ENCODE results near the gene DNAAF8. TPM values are rescaled to one million over a fixed set of nuclear protein-coding genes. Genes with fewer than 3 reads are reported as not detected.

DNAAF8 gene
- polyA plus RNA-seq, 1 of the 3 experiments (the other 2 are of a cell fraction): 3.1 TPM

DNA sequence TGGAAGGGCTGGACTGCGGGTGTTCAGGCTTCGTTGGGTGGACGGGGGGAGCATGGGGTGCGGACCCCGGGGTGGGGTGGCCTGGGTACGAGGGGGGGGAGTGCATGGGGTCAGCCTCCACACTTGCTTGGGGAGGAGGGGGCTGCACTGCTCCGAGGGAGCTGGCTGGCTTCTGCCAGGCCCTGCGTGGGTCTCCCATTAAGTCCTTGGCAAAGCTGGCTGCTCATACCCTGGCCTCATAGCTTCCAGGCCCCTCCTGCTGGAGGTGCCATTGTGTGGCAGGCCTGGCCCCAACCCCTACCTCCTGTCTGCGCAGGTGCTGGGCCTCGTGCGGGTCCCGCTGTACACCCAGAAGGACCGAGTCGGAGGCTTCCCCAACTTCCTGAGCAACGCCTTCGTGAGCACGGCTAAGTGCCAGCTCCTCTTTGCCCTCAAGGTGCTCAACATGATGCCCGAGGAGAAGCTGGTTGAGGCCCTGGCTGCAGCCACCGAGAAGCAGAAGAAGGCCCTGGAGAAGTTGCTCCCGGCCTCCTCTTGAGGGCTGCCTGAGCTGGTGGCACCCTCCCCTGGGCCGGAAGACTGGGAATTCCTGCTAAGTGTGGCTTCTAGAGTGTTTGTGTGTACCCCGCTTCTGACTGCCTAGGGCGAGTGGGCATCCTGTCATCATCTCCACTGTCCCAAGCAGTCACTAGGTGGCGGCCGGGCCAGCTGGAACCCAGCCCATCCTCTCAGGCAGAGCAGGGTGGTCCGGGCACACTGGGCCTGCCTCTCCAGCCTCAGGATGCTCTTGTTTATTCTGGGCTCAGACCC, 39.5 kb upstream of the DNAAF8 start:
- H3K27me3 ChIP-seq (ENCODE audit: insufficient read depth): no peaks in the 10 kb centered on the region
- ChIA-PET CTCF (interaction anchor here (0.9 to 2.9 kb wide), 8 partner anchors 18 to 262 kb away, joined by 3 to 16 read pairs (median 4); no protein-coding TSS in a partner anchor), POLR2A (interaction anchor here (1.4 to 2.3 kb wide), 2 partner anchors 10 to 40 kb away, joined by 4 to 8 read pairs; partner anchors contain the start of genes ANKS3 and DNAAF8)
- no peaks in the 10 kb centered on the region for H3K9me3 ChIP-seq
- peaks cover 11 to 50% of the 10 kb centered on the region in 2 experiments for H3K36me3 ChIP-seq (replicated peaks in 1 of 2; ENCODE audit: control insufficient read depth in 1 of 2, insufficient read depth in 2 of 2, low read length in 1 of 2)
- no peaks in the 10 kb centered on the region for H4K20me1 ChIP-seq (ENCODE audit: insufficient read depth)
- no peak overlapping the region for H2AFZ ChIP-seq (ENCODE audit: low read depth)
- peaks cover 11% of the 10 kb centered on the region; the same call in 1 of the 2 replicates for H3K79me2 ChIP-seq (ENCODE audit: insufficient read depth)
- H3K9me2 ChIP-seq: no peaks in the 10 kb centered on the region
- peak overlapping the region; percentile 82; the same call in 1 of the 2 replicates for H3K9ac ChIP-seq
- TF ChIP-seq, protein P1, sequence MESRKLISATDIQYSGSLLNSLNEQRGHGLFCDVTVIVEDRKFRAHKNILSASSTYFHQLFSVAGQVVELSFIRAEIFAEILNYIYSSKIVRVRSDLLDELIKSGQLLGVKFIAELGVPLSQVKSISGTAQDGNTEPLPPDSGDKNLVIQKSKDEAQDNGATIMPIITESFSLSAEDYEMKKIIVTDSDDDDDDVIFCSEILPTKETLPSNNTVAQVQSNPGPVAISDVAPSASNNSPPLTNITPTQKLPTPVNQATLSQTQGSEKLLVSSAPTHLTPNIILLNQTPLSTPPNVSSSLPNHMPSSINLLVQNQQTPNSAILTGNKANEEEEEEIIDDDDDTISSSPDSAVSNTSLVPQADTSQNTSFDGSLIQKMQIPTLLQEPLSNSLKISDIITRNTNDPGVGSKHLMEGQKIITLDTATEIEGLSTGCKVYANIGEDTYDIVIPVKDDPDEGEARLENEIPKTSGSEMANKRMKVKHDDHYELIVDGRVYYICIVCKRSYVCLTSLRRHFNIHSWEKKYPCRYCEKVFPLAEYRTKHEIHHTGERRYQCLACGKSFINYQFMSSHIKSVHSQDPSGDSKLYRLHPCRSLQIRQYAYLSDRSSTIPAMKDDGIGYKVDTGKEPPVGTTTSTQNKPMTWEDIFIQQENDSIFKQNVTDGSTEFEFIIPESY (IDR thresholded peaks at IDR 0.05; ENCODE audit: borderline replicate concordance, low read depth): no peak
- TF ChIP-seq IRF3 (IDR thresholded peaks at IDR 0.05; ENCODE audit: low read depth, low read length) (no peak), MAX (IDR thresholded peaks at IDR 0.05; ENCODE audit: low read depth) (no peak), POLR2AphosphoS5 (IDR thresholded peaks at IDR 0.05; ENCODE audit: low read depth, low read length) (no peak; the same call in 1 of the 2 replicates)
- DNase-seq: peak; percentile 58
- H3F3A ChIP-seq (replicated peaks; ENCODE audit: insufficient read depth): peaks cover 17% of the 10 kb centered on the region
- peak overlapping the region; percentile 91 to 97 for H3K4me3 ChIP-seq (ENCODE audit: low read depth in 2 of 2, low read length in 1 of 2)
- 63% methylated on average over 24 of the region's 26 CpGs for WGBS (ENCODE audit: low lambda C conversion rate)
- H3K27ac ChIP-seq (ENCODE audit: low read depth in 2 of 2, low read length in 1 of 2): peak overlapping the region in 1 of 2 experiments; percentile 88; a peak in 2 of 4 replicates
- H3K4me2 ChIP-seq: peak overlapping the region; percentile 94
- peaks cover 0 to 26% of the 10 kb centered on the region in 2 experiments; a peak in 1 of 4 replicates for H3K4me1 ChIP-seq (ENCODE audit: control insufficient read depth in 1 of 2, insufficient read depth in 2 of 2, low read depth in 1 of 2, low read length in 1 of 2)

GRCh38 chr16:4695473-4696171, 38.7 kb upstream of the DNAAF8 start:
- CTCF ChIA-PET: interaction anchor here (1.0 to 2.9 kb wide), 7 partner anchors 13 to 261 kb away, joined by 3 to 16 read pairs (median 3); no protein-coding TSS in a partner anchor
- peaks cover 11% of the 10 kb centered on the region; the same call in 1 of the 2 replicates for H3K79me2 ChIP-seq (ENCODE audit: insufficient read depth)
- TF ChIP-seq GATA2 (CRISPR knock-in tag; IDR thresholded peaks at IDR 0.05) (no peak), TEAD4 (IDR thresholded peaks at IDR 0.05; ENCODE audit: borderline replicate concordance, insufficient read depth) (no peak), REST (IDR thresholded peaks at IDR 0.05; ENCODE audit: low read depth, low read length) (no peak), RAD21 (IDR thresholded peaks at IDR 0.05; ENCODE audit: low read length) (no peak), IRF3 (IDR thresholded peaks at IDR 0.05; ENCODE audit: low read depth, low read length) (no peak), MXI1 (IDR thresholded peaks at IDR 0.05; ENCODE audit: low read depth, low read length) (no peak), NFIC (IDR thresholded peaks at IDR 0.05; ENCODE audit: borderline replicate concordance) (no peak), FOXM1 (IDR thresholded peaks at IDR 0.05; ENCODE audit: low read depth) (no peak), POLR2AphosphoS5 (IDR thresholded peaks at IDR 0.05; ENCODE audit: low read depth, low read length) (no peak), PBX3 (IDR thresholded peaks at IDR 0.05) (no peak)

More at GRCh38 chr16:4695473-4696171, 38.7 kb upstream of the DNAAF8 start:
- H3K27me3 ChIP-seq (ENCODE audit: insufficient read depth): no peaks in the 10 kb centered on the region
- H3K36me3 ChIP-seq (replicated peaks in 1 of 2; ENCODE audit: control insufficient read depth in 1 of 2, insufficient read depth in 2 of 2, low read length in 1 of 2): peaks cover 13 to 55% of the 10 kb centered on the region in 2 experiments
- no peak overlapping the region for H2AFZ ChIP-seq (ENCODE audit: low read depth)
- no peak overlapping the region for H3K4me3 ChIP-seq (ENCODE audit: low read depth in 2 of 2, low read length in 1 of 2)
- H3K9ac ChIP-seq: no peak overlapping the region
- peaks cover 17% of the 10 kb centered on the region for H3F3A ChIP-seq (replicated peaks; ENCODE audit: insufficient read depth)
- DNase-seq: no peak
- 88% methylated on average over 7 of the region's 12 CpGs for WGBS (ENCODE audit: low lambda C conversion rate)
- H4K20me1 ChIP-seq (ENCODE audit: insufficient read depth): no peaks in the 10 kb centered on the region
- H3K27ac ChIP-seq (ENCODE audit: low read depth in 2 of 2, low read length in 1 of 2): no peak overlapping the region; a peak in 1 of 4 replicates
- peaks cover 0 to 26% of the 10 kb centered on the region in 2 experiments; a peak in 1 of 4 replicates for H3K4me1 ChIP-seq (ENCODE audit: control insufficient read depth in 1 of 2, insufficient read depth in 2 of 2, low read depth in 1 of 2, low read length in 1 of 2)
- H3K4me2 ChIP-seq: peak overlapping the region; percentile 94; the same call in 1 of the 2 replicates
- no peaks in the 10 kb centered on the region for H3K9me3 ChIP-seq
- POLR2A ChIA-PET: interaction anchor here (2.3 kb wide), 1 partner anchor 39 kb away, joined by 8 read pairs; the partner anchor contains the start of genes ANKS3 and DNAAF8
- no peaks in the 10 kb centered on the region for H3K9me2 ChIP-seq

All from SK-N-SH (cell line).